Activated B cell treated with CpG ODN at 0.5 μM for 24 hours (primary cell): Measurements from ENCODE around the gene DDX41. TPM values are rescaled to one million over a fixed set of nuclear protein-coding genes. Genes with fewer than 3 reads are reported as not detected.

Experiments used
- ATAC-seq: fragments of 200-7000 bp; cut with Tn5 transposase; one replicate; pipeline ENCODE4 v1.10.0; 2021; ENCODE audit warnings: low read depth, mild to moderate bottlenecking, moderate library complexity
- CTCF ChIA-PET: fragments of 350-600 bp; sonication (Branson Sonifier 250); formaldehyde crosslinking; loops from one replicate; lab custom pipeline; 2021; ENCODE audit warnings: antibody characterized with exemption; lab: Charles Lee
- POLR2A ChIA-PET: fragments of 350-600 bp; sonication (Branson Sonifier 250); formaldehyde crosslinking; loops from one replicate; lab custom pipeline; 2021; ENCODE audit warnings: antibody characterized with exemption; lab: Charles Lee
- DNase-seq: peaks from one replicate; pipeline ENCODE4 v3.0.0; 2022
- H3K27ac Mint-ChIP-seq: one replicate; pipeline ENCODE4 v1.8.0; 2020; ENCODE audit warnings: mixed read lengths
- H3K27me3 Mint-ChIP-seq: one replicate; pipeline ENCODE4 v1.8.0; 2021; ENCODE audit warnings: mixed read lengths
- H3K36me3 Mint-ChIP-seq: one replicate; pipeline ENCODE4 v1.8.0; 2021; ENCODE audit warnings: low read depth, mixed read lengths
- H3K4me1 Mint-ChIP-seq: one replicate; pipeline ENCODE4 v1.8.0; 2021; ENCODE audit warnings: mixed read lengths
- H3K4me3 Mint-ChIP-seq: one replicate; pipeline ENCODE4 v1.8.0; 2020; ENCODE audit warnings: mild to moderate bottlenecking, mixed read lengths
- H3K9me3 Mint-ChIP-seq: one replicate; pipeline ENCODE4 v1.8.0; 2020; ENCODE audit warnings: mixed read lengths
- CTCF ChIP-seq: fragments of 200-600 bp; IDR thresholded peaks from one replicate; pipeline ENCODE4 v1.8.0; 2022; ENCODE audit warnings: antibody characterized with exemption, mild to moderate bottlenecking
- intact Hi-C: fragments of 100-400 bp; cut with micrococcal nuclease; formaldehyde crosslinking; loops from one replicate; pipeline ENCODE4 v1.15.1; 2024
- total RNA-seq: library from RNA; stranded (reverse); gene quantifications from 2 replicates; pipeline ENCODE4 v1.2.3, GENCODE V29; 2022

DDX41 gene
- total RNA-seq, 1 donor from 2014 or later, result 144 TPM

GRCh38 chr5:177520916-177521513, 4.3 kb upstream of the DDX41 start:
- intact Hi-C loops, result no loop called here
- no peak for ATAC-seq
- Mint-ChIP-seq H3K36me3 (peaks cover 50% of the 10 kb centered on the region), H3K4me3 (no peak overlapping the region), H3K27me3 (no peaks in the 10 kb centered on the region), H3K9me3 (no peaks in the 10 kb centered on the region), H3K27ac (no peak overlapping the region), H3K4me1 (peaks cover 32% of the 10 kb centered on the region)
- no peak for TF ChIP-seq CTCF
- ChIA-PET CTCF (interaction anchor here (1.0 kb wide), 1 partner anchor 10 kb away, joined by 3 read pairs; no protein-coding TSS in a partner anchor), POLR2A (interaction anchor here (1.8 kb wide), 1 partner anchor 12 kb away, joined by 5 read pairs; no protein-coding TSS in a partner anchor)
- no peak for DNase-seq

- H3K36me3 Mint-ChIP-seq, result peaks cover 50% of the 10 kb centered on the region
Observed at GRCh38 chr5:177520271-177520670, 3.5 kb upstream of the DDX41 start.

GRCh38 chr5:177519463-177520235, 2.9 kb upstream of the DDX41 start:
- POLR2A ChIA-PET, result no interaction called here
- no peak for TF ChIP-seq CTCF
- intact Hi-C loops, result no loop called here
- Mint-ChIP-seq H3K9me3 (no peaks in the 10 kb centered on the region), H3K27me3 (no peaks in the 10 kb centered on the region), H3K4me3 (no peak overlapping the region), H3K27ac (no peak overlapping the region), H3K4me1 (peaks cover 43% of the 10 kb centered on the region), H3K36me3 (peaks cover 52% of the 10 kb centered on the region)
- DNase-seq (no peak), ATAC-seq (no peak)
- CTCF ChIA-PET, result no interaction called here

More at GRCh38 chr5:177520271-177520670, 3.5 kb upstream of the DDX41 start:
- Mint-ChIP-seq H3K27me3 (no peaks in the 10 kb centered on the region), H3K4me1 (peaks cover 40% of the 10 kb centered on the region), H3K27ac (no peak overlapping the region), H3K9me3 (no peaks in the 10 kb centered on the region), H3K4me3 (no peak overlapping the region)
- DNase-seq (no peak), ATAC-seq (no peak)
- ChIA-PET POLR2A (no interaction called here), CTCF (no interaction called here)
- no peak for TF ChIP-seq CTCF
- intact Hi-C loops, result no loop called here

- H3K9me3 Mint-ChIP-seq, result no peaks in the 10 kb centered on the region
- H3K36me3 Mint-ChIP-seq, result peaks cover 75% of the 10 kb centered on the region
- DNase-seq (no peak), ATAC-seq (no peak)
- H3K27me3 Mint-ChIP-seq, result no peaks in the 10 kb centered on the region
- ChIA-PET CTCF (interaction anchor here (0.8 to 3.5 kb wide), 4 partner anchors 14 to 402 kb away, joined by 3 to 21 read pairs (median 4); no protein-coding TSS in a partner anchor), POLR2A (interaction anchor here (0.8 kb wide), 1 partner anchor 77 kb away, joined by 3 read pairs; no protein-coding TSS in a partner anchor)
- intact Hi-C loops, result no loop called here
- peaks cover 56% of the 10 kb centered on the region for H3K4me1 Mint-ChIP-seq
- peak overlapping the region; percentile 94 for H3K27ac Mint-ChIP-seq
- peak overlapping the region; percentile 98 for H3K4me3 Mint-ChIP-seq
- no peak for TF ChIP-seq CTCF
Observed at GRCh38 chr5:177515580-177515979, 1.2 kb downstream of the DDX41 start.

GRCh38 chr5:177514541-177514940, 2.2 kb downstream of the DDX41 start:
- Mint-ChIP-seq H3K9me3 (no peaks in the 10 kb centered on the region), H3K27me3 (no peaks in the 10 kb centered on the region), H3K4me1 (peaks cover 58% of the 10 kb centered on the region), H3K4me3 (peak overlapping the region; percentile 98), H3K36me3 (peaks cover 70% of the 10 kb centered on the region), H3K27ac (no peak overlapping the region)
- no peak for TF ChIP-seq CTCF
- CTCF ChIA-PET, result interaction anchor here (3.5 kb wide), 1 partner anchor 13 kb away, joined by 21 read pairs; no protein-coding TSS in a partner anchor
- DNase-seq (no peak), ATAC-seq (no peak)
- intact Hi-C loops, result no loop called here
- POLR2A ChIA-PET, result no interaction called here
